Right lobe of liver (tissue), 6 donors: ENCODE measurements around the gene PRRT1. TPM values are rescaled to one million over a fixed set of nuclear protein-coding genes. Genes with fewer than 3 reads are reported as not detected.
A peak's percentile ranks its signal among the peaks of the same experiment; 100 is the strongest.
"Not testable (repeated sequence)": the region's sequence is repeated elsewhere in the genome, so short reads cannot be mapped to it uniquely, and the experiment has no call there.

Experiments
- ATAC-seq, 4 donors: fragments of 200-7000 bp; cut with Tn5 transposase; one replicate each; pipeline ENCODE4 v1.9.1; 2020; ENCODE audit warnings: mild to moderate bottlenecking in 4 of 4, moderate library complexity in 4 of 4
- DNase-seq, 3 donors: peaks; one replicate each; pipeline ENCODE4 v3.0.0-alpha.2; 2020
- H3K27ac ChIP-seq, 3 donors: fragments of 200-600 bp; one replicate each; pipeline ENCODE4 v1.8.0; 2022
- H3K27me3 ChIP-seq, 2 donors: fragments of 200-600 bp; one replicate each; pipeline ENCODE4 v1.8.0; 2022
- H3K36me3 ChIP-seq, 4 donors: fragments of 200-600 bp; sonication (generic) in 1 of 4; one replicate each; pipeline versions ENCODE4 v1.5.1 to v1.8.0; 2017 to 2022; ENCODE audit warnings: control low read depth in 1 of 4
- H3K4me1 ChIP-seq, 4 donors: fragments of 200-600 bp; sonication (generic) in 1 of 4; one replicate each; pipeline versions ENCODE4 v1.5.1 to v1.8.0; 2017 to 2022; ENCODE audit warnings: control low read depth in 1 of 4
- H3K4me3 ChIP-seq, 3 donors: fragments of 200-600 bp; one replicate each; pipeline ENCODE4 v1.8.0; 2022
- H3K9me3 ChIP-seq, 4 donors: fragments of 200-600 bp; sonication (generic) in 1 of 4; one replicate each; pipeline versions ENCODE4 v1.5.1 to v1.8.0; 2017 to 2022; ENCODE audit warnings: control low read depth in 1 of 4
- CTCF ChIP-seq, 4 donors: fragments of 200-600 bp in 3 of 4; fragments of 450-650 bp in 1 of 4; IDR thresholded peaks; one replicate each; pipeline versions ENCODE4 v1.5.1 to v1.8.0; 2016 to 2022; ENCODE audit warnings: antibody characterized with exemption in 4 of 4, mild to moderate bottlenecking in 2 of 4
- POLR2A ChIP-seq: fragments of 450-650 bp; IDR thresholded peaks from one replicate; pipeline ENCODE4 v1.6.1; 2017; ENCODE audit warnings: antibody characterized with exemption, mild to moderate bottlenecking
- WGBS: methylation state at CpG from one replicate; pipeline ENCODE4 v1.1.6; 2018; ENCODE audit warnings: low coverage, low lambda C conversion rate; ENCODE audit not compliant: insufficient coverage; ENCODE audit errors: missing lambda C conversion rate; 5-methylcytosine and 5-hydroxymethylcytosine counted together
- intact Hi-C, 2 donors: fragments of 100-400 bp; cut with DNase I; formaldehyde crosslinking; loops; one replicate each; pipeline versions ENCODE4 v1.11.2 to v1.14.1; 2022
- total RNA-seq, 6 experiments: library from RNA; depleted of rRNA in 2 of 6; stranded (reverse); fragments of >200 nt in 2 of 6; fragmentation: NEBNext Ultra II Directional in 3 of 6; extraction: Animal tissue kit (Norgen Biotek cat#: 25700) in 3 of 6; gene quantifications; one replicate each; pipeline versions ENCODE4 v1.1.0 to v1.2.4, GENCODE V29; 2016 to 2023
- donor health status: DM: no; HTN: yes; CAD: no.
- donor health status: DM: no; HTN: no; CAD: no.
- donor health status: DM: no; HTN: no; CAD: no.
- donor health status: DM: no; HTN: yes; CAD: no.
- donor health status: DM: no; HTN: yes; CAD: no.

Gene PRRT1
- total RNA-seq, 6 experiments from 2014 or later: 0.13 to 0.29 (median 0.24) TPM; not detected in 2

- Histone ChIP-seq H3K4me1 (peaks cover 0 to 15% (median 7%) of the 10 kb centered on the region in 4 donors), H3K4me3 (no peak overlapping the region), H3K36me3 (no peaks in the 10 kb centered on the region), H3K27me3 (no peaks in the 10 kb centered on the region), H3K27ac (peak overlapping the region in 2 of 3 donors; percentile 70 to 75), H3K9me3 (no peaks in the 10 kb centered on the region)
- no peak for DNase-seq
- TF ChIP-seq POLR2A (no peak), CTCF (IDR thresholded peaks at IDR 0.05) (no peak)
- WGBS: 83% methylated on average over 1 of the region's 4 CpGs
- ATAC-seq: no peak
- intact Hi-C loops: no loop called here
Measured at GRCh38 chr6:32194388-32194787, 42.6 kb upstream of the PRRT1 start.

GRCh38 chr6:32193096-32193495, 41.4 kb upstream of the PRRT1 start:
- not testable (repeated sequence) for ATAC-seq

GRCh38 chr6:32192608-32193039, 40.9 kb upstream of the PRRT1 start, which contains the start of gene GPSM3:
Gene GPSM3 (minus strand): TSS chr6:32192643. CDS start chr6:32192513, 130 bp downstream.
- no peaks in the 10 kb centered on the region for H3K9me3 ChIP-seq
- intact Hi-C loops: no loop called here
- H3K4me3 ChIP-seq: peak within 1 kb of the TSS; percentile 6 to 64 (median 25)
- peak within 1 kb of the TSS; percentile 69 to 96 (median 86) for H3K27ac ChIP-seq
- TF ChIP-seq POLR2A (no peak), CTCF (IDR thresholded peaks at IDR 0.05) (no peak)
- no peak for ATAC-seq
- peak; percentile 69 to 75 (median 74) for DNase-seq
- H3K36me3 ChIP-seq: no peaks in the 10 kb centered on the region
- WGBS: 35% methylated on average over 2 of the region's 5 CpGs
- peaks cover 0 to 15% (median 7%) of the 10 kb centered on the region in 4 donors for H3K4me1 ChIP-seq
- H3K27me3 ChIP-seq: no peaks in the 10 kb centered on the region

More at GRCh38 chr6:32193096-32193495, 41.4 kb upstream of the PRRT1 start:
- peak overlapping the region in 2 of 3 donors; percentile 6 to 64 for H3K4me3 ChIP-seq
- H3K9me3 ChIP-seq, DNase-seq, H3K27me3 ChIP-seq, H3K36me3 ChIP-seq, intact Hi-C loops: not testable (repeated sequence)
- H3K27ac ChIP-seq: peak overlapping the region; percentile 69 to 96 (median 86)
- H3K4me1 ChIP-seq: peaks cover 0 to 15% (median 7%) of the 10 kb centered on the region in 4 donors
- 79% methylated on average over 9 of the region's 13 CpGs for WGBS

GRCh38 chr6:32191696-32192607, 40.2 kb upstream of the PRRT1 start:
- intact Hi-C loops: no loop called here
- WGBS: 52% methylated on average over 11 of the region's 15 CpGs
- no peaks in the 10 kb centered on the region for H3K27me3 ChIP-seq
- peaks cover 0 to 15% (median 6%) of the 10 kb centered on the region in 4 donors for H3K4me1 ChIP-seq
- no peak for TF ChIP-seq CTCF (IDR thresholded peaks at IDR 0.05)
- TF ChIP-seq POLR2A: no peak
- peak overlapping the region; percentile 6 to 64 (median 25) for H3K4me3 ChIP-seq
- H3K9me3 ChIP-seq: no peaks in the 10 kb centered on the region
- no peak for ATAC-seq
- H3K27ac ChIP-seq: peak overlapping the region; percentile 69 to 96 (median 86)
- DNase-seq: peak in 1 of 3 donors; percentile 58
- H3K36me3 ChIP-seq: peaks cover 0 to 2% (median 0%) of the 10 kb centered on the region in 4 donors
